ENCODE results near the gene PPOX. TPM values are rescaled to one million over a fixed set of nuclear protein-coding genes. Genes with fewer than 3 reads are reported as not detected.

PPOX gene
- total and polyA plus RNA-seq, 4 donors: 16.3 to 126 (median 24.0) TPM

DNA sequence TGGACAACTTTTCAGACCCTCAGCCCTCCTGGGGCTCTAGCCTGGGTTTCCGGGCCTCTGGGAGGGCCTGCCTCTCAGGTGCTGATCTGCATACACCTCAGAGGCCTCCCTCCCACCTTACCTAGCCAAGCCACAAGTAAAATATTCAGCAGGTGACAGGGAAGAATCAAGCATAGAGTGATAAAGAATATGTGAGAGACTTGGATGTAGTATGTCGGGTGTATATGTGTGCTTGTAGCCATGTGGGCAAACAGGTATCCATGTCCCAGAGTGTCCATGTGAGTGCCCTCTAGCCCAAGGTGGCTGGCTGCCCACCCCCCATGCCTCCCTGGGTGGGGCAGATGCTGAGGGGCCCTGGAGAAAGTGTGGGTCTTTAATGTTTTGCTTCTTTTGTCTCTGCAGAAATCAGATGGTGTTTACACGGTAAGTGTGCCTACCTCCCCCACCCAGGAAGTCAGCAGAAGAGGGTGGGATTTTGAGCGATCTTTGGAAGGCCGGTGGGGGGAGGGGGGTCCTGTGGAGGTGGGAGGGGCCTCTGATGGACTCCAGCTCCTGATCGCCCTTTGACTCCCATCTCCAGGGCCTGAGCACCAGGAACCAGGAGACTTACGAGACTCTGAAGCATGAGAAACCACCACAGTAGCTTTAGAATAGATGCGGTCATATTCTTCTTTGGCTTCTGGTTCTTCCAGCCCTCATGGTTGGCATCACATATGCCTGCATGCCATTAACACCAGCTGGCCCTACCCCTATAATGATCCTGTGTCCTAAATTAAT is 52.3 kb downstream of the PPOX start:
- no peak for ATAC-seq (ENCODE audit: low FRiP score)
- 72 to 76% methylated on average over 8 of the region's 8 CpGs for WGBS, 2 donors
- Histone ChIP-seq H3K4me1 (ENCODE audit: control insufficient read depth in 1 of 2, insufficient read depth in 2 of 2, low read length in 2 of 2) (no peaks in the 10 kb centered on the region), H3K4me3 (ENCODE audit: low read length in 2 of 2) (no peak overlapping the region), H3K27ac (ENCODE audit: low read depth in 1 of 2, low read length in 2 of 2) (no peak overlapping the region), H3K36me3 (ENCODE audit: control insufficient read depth in 1 of 2, insufficient read depth in 2 of 2, low read length in 1 of 2) (peaks cover 4% of the 10 kb centered on the region in 2 donors), H3K27me3 (ENCODE audit: control insufficient read depth in 1 of 2, insufficient read depth in 2 of 2, low read length in 1 of 2) (no peaks in the 10 kb centered on the region), H3K9me3 (ENCODE audit: control insufficient read depth, low read length) (no peaks in the 10 kb centered on the region)
- intact Hi-C loops (cut with DNase I): no loop called here
- DNase-seq: peak; percentile 21 to 40

DNA sequence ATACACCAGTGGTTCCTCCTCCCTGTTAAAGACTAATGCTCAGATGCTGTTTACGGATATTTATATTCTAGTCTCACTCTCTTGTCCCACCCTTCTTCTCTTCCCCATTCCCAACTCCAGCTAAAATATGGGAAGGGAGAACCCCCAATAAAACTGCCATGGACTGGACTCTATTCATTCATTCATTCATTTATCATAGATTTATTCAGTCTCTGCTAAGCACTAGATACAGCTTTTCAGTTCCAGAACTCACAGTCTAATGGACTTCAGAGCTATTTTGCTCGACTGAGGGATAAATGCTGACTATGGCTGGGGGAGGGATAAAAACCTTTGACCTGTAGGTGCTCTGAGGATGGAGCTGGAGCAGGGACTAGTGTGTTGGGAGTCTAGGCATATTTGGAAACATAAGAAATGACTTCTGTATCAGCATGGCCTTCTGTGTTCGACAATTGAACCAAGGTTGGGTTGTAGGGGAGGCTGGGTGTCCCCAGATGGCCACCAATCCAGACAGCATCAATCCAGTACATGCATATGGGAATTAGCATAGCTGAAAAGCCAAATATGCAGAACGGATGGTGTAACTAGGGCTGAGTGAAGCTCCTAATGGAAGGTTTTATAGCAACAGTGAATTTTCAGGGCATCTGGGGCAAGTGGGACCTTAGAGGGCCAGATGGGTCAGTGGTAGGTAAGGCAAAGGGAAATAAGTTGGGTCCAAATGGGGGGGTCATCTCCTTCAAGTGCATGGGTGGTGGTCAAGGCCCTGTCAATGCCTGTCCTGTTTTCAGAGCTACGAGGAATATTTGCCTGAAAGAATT is 53.1 kb downstream of the PPOX start:
- H3K9me3 ChIP-seq (ENCODE audit: control insufficient read depth, low read length): no peaks in the 10 kb centered on the region
- 82 to 85% methylated on average over 5 of the region's 5 CpGs for WGBS, 2 donors
- peak in 1 of 2 donors; percentile 2 for DNase-seq
- no peak overlapping the region for H3K4me3 ChIP-seq (ENCODE audit: low read length in 2 of 2)
- H3K36me3 ChIP-seq (ENCODE audit: control insufficient read depth in 1 of 2, insufficient read depth in 2 of 2, low read length in 1 of 2): peaks cover 0 to 1% of the 10 kb centered on the region in 2 donors
- no peaks in the 10 kb centered on the region for H3K4me1 ChIP-seq (ENCODE audit: control insufficient read depth in 1 of 2, insufficient read depth in 2 of 2, low read length in 2 of 2)
- no peaks in the 10 kb centered on the region for H3K27me3 ChIP-seq (ENCODE audit: control insufficient read depth in 1 of 2, insufficient read depth in 2 of 2, low read length in 1 of 2)
- ATAC-seq (ENCODE audit: low FRiP score): no peak
- H3K27ac ChIP-seq (ENCODE audit: low read depth in 1 of 2, low read length in 2 of 2): no peak overlapping the region
- intact Hi-C loops (cut with DNase I): no loop called here

DNA sequence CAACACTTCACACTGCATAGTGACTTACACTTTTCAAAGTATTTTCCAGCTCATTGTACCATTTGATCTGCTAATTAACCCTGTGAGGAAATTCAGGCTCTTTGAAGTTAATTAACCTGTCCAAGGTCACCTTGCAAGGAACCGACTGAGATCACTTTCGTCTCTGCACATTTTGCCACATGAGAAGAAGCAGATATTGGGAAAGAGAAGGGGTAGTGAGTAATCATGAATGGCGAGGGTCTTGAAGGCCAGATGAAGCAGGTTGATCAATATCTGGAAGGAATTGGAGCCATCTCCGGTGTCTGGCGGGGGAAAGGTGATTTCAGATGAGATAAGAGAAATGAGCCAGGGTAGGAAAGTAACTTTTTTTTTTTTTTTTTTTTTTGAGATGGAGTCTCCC is 53.8 kb downstream of the PPOX start:
- Histone ChIP-seq H3K27me3 (ENCODE audit: control insufficient read depth in 1 of 2, insufficient read depth in 2 of 2, low read length in 1 of 2) (no peaks in the 10 kb centered on the region), H3K36me3 (ENCODE audit: control insufficient read depth in 1 of 2, insufficient read depth in 2 of 2, low read length in 1 of 2) (no peaks in the 10 kb centered on the region), H3K4me1 (ENCODE audit: control insufficient read depth in 1 of 2, insufficient read depth in 2 of 2, low read length in 2 of 2) (no peaks in the 10 kb centered on the region), H3K9me3 (ENCODE audit: control insufficient read depth, low read length) (no peaks in the 10 kb centered on the region), H3K4me3 (ENCODE audit: low read length in 2 of 2) (no peak overlapping the region), H3K27ac (ENCODE audit: low read depth in 1 of 2, low read length in 2 of 2) (no peak overlapping the region)
- WGBS, 2 donors: 82 to 89% methylated on average over 5 of the region's 5 CpGs
- DNase-seq (peak in 1 of 2 donors; percentile 13), ATAC-seq (ENCODE audit: low FRiP score) (no peak)
- intact Hi-C loops (cut with DNase I): no loop called here

Other genes with a start within 250 kb of the PPOX start
- not detected for gene ITLN2, start 211.6 kb upstream of the PPOX start, total RNA-seq
- 1 to 10 TPM; 4.5 to 5.5 TPM for gene ITLN2, start 211.6 kb upstream of the PPOX start, polyA plus RNA-seq
- gene F11R, start 145.3 kb upstream of the PPOX start, total RNA-seq: 10 to 100 TPM; 21.7 to 26.0 TPM
- gene F11R, start 145.3 kb upstream of the PPOX start, polyA plus RNA-seq: 1 to 10 TPM; 2.4 to 8.0 TPM
- gene TSTD1, start 127.5 kb upstream of the PPOX start, total RNA-seq: 10 to 100 TPM in 1 of 2 donors, 1 to 10 TPM in 1; 9.1 to 12.5 TPM
- gene TSTD1, start 127.5 kb upstream of the PPOX start, polyA plus RNA-seq: 10 to 100 TPM; 13.2 to 31.9 TPM
- 10 to 100 TPM; 42.2 to 67.0 TPM for gene USF1, start 120.4 kb upstream of the PPOX start, total RNA-seq
- 100 to 1,000 TPM in 1 of 2 donors, 10 to 100 TPM in 1; 33.8 to 124 TPM for gene USF1, start 120.4 kb upstream of the PPOX start, polyA plus RNA-seq
- gene ARHGAP30, start 96.5 kb upstream of the PPOX start, total RNA-seq: 10 to 100 TPM; 14.7 to 20.5 TPM
- 10 to 100 TPM in 1 of 2 donors, 1 to 10 TPM in 1; 1.3 to 12.1 TPM for gene ARHGAP30, start 96.5 kb upstream of the PPOX start, polyA plus RNA-seq
- under 1 TPM; 0.24 to 0.26 TPM for gene NECTIN4, start 76.9 kb upstream of the PPOX start, total RNA-seq
- not detected for gene NECTIN4, start 76.9 kb upstream of the PPOX start, polyA plus RNA-seq
- 1 to 10 TPM in 1 of 2 donors, under 1 TPM in 1; 0.78 to 2.5 TPM for gene KLHDC9, start 68.1 kb upstream of the PPOX start, total RNA-seq
- gene KLHDC9, start 68.1 kb upstream of the PPOX start, polyA plus RNA-seq: 10 to 100 TPM in 1 of 2 donors, 1 to 10 TPM in 1; 7.9 to 14.8 TPM
- gene PFDN2, start 48.4 kb upstream of the PPOX start, total RNA-seq: 10 to 100 TPM; 36.4 to 42.3 TPM
- 100 to 1,000 TPM in 1 of 2 donors, 10 to 100 TPM in 1; 74.6 to 116 TPM for gene PFDN2, start 48.4 kb upstream of the PPOX start, polyA plus RNA-seq
- 10 to 100 TPM; 31.1 to 41.6 TPM for gene NIT1, start 48.3 kb upstream of the PPOX start, total RNA-seq
- 10 to 100 TPM; 47.6 to 50.5 TPM for gene NIT1, start 48.3 kb upstream of the PPOX start, polyA plus RNA-seq
- 10 to 100 TPM; 44.7 to 46.8 TPM for gene DEDD, start 33.8 kb upstream of the PPOX start, total RNA-seq
- gene DEDD, start 33.8 kb upstream of the PPOX start, polyA plus RNA-seq: 10 to 100 TPM; 25.2 to 39.7 TPM
- gene UFC1, start 12.4 kb upstream of the PPOX start, total RNA-seq: 10 to 100 TPM; 64.2 to 70.3 TPM
- gene UFC1, start 12.4 kb upstream of the PPOX start, polyA plus RNA-seq: 100 to 1,000 TPM; 143 to 184 TPM
- gene USP21, start 6.9 kb upstream of the PPOX start, total RNA-seq: 10 to 100 TPM; 16.4 to 28.1 TPM
- 10 to 100 TPM; 15.7 to 24.7 TPM for gene USP21, start 6.9 kb upstream of the PPOX start, polyA plus RNA-seq
- gene B4GALT3, start 11.1 kb downstream of the PPOX start, total RNA-seq: 10 to 100 TPM; 26.8 to 29.8 TPM
- 10 to 100 TPM; 13.9 to 23.1 TPM for gene B4GALT3, start 11.1 kb downstream of the PPOX start, polyA plus RNA-seq
- gene ADAMTS4, start 32.6 kb downstream of the PPOX start, total RNA-seq: 100 to 1,000 TPM in 1 of 2 donors, 10 to 100 TPM in 1; 78.9 to 207 TPM
- 1 to 10 TPM; 1.4 to 6.8 TPM for gene ADAMTS4, start 32.6 kb downstream of the PPOX start, polyA plus RNA-seq
- gene NDUFS2, start 35.9 kb downstream of the PPOX start, total RNA-seq: 10 to 100 TPM; 55.3 to 63.4 TPM
- 10 to 100 TPM; 64.2 to 88.1 TPM for gene NDUFS2, start 35.9 kb downstream of the PPOX start, polyA plus RNA-seq
- gene FCER1G, start 48.9 kb downstream of the PPOX start, total RNA-seq: 10 to 100 TPM; 64.3 to 74.0 TPM
- gene FCER1G, start 48.9 kb downstream of the PPOX start, polyA plus RNA-seq: 100 to 1,000 TPM in 1 of 2 donors, 10 to 100 TPM in 1; 35.7 to 154 TPM
- gene APOA2, start 57.2 kb downstream of the PPOX start, total RNA-seq: not detected
- gene APOA2, start 57.2 kb downstream of the PPOX start, polyA plus RNA-seq: 1 to 10 TPM in 1 of 2 donors, not detected in 1; 1.3 TPM
- 10 to 100 TPM in 1 of 2 donors, 1 to 10 TPM in 1; 10.0 to 12.9 TPM for gene TOMM40L, start 59.6 kb downstream of the PPOX start, total RNA-seq
- gene TOMM40L, start 59.6 kb downstream of the PPOX start, polyA plus RNA-seq: 10 to 100 TPM; 10.2 to 11.6 TPM
- not detected for gene NR1I3, start 71.8 kb downstream of the PPOX start, total RNA-seq
- gene NR1I3, start 71.8 kb downstream of the PPOX start, polyA plus RNA-seq: not detected
- 1 to 10 TPM in 1 of 2 donors, under 1 TPM in 1; 0.69 to 1.2 TPM for gene PCP4L1, start 92.3 kb downstream of the PPOX start, total RNA-seq
- gene PCP4L1, start 92.3 kb downstream of the PPOX start, polyA plus RNA-seq: not detected
- gene MPZ, start 143.5 kb downstream of the PPOX start, total RNA-seq: 10 to 100 TPM; 11.2 to 19.4 TPM
- 1 to 10 TPM in 1 of 2 donors, not detected in 1; 1.5 TPM for gene MPZ, start 143.5 kb downstream of the PPOX start, polyA plus RNA-seq
- gene SDHC, start 148.0 kb downstream of the PPOX start, total RNA-seq: 100 to 1,000 TPM; 103 to 127 TPM
- 100 to 1,000 TPM; 117 to 129 TPM for gene SDHC, start 148.0 kb downstream of the PPOX start, polyA plus RNA-seq
- not detected for gene CFAP126, start 201.4 kb downstream of the PPOX start, total RNA-seq
- not detected for gene CFAP126, start 201.4 kb downstream of the PPOX start, polyA plus RNA-seq

Data from aorta (tissue), 5 donors.